Activated B cell treated with CpG ODN at 0.5 μM for 24 hours (primary cell): Measurements from ENCODE around the gene ARRDC5. TPM values are rescaled to one million over a fixed set of nuclear protein-coding genes. Genes with fewer than 3 reads are reported as not detected.
"Not testable (repeated sequence)": the region's sequence is repeated elsewhere in the genome, so short reads cannot be mapped to it uniquely, and the experiment has no call there.

Source experiments
- ATAC-seq: fragments of 200-7000 bp; cut with Tn5 transposase; one replicate; pipeline ENCODE4 v1.10.0; 2021; ENCODE audit warnings: low read depth, mild to moderate bottlenecking, moderate library complexity
- CTCF ChIA-PET: fragments of 350-600 bp; sonication (Branson Sonifier 250); formaldehyde crosslinking; loops from one replicate; lab custom pipeline; 2021; ENCODE audit warnings: antibody characterized with exemption; lab: Charles Lee
- POLR2A ChIA-PET: fragments of 350-600 bp; sonication (Branson Sonifier 250); formaldehyde crosslinking; loops from one replicate; lab custom pipeline; 2021; ENCODE audit warnings: antibody characterized with exemption; lab: Charles Lee
- DNase-seq: peaks from one replicate; pipeline ENCODE4 v3.0.0; 2022
- H3K27ac Mint-ChIP-seq: one replicate; pipeline ENCODE4 v1.8.0; 2020; ENCODE audit warnings: mixed read lengths
- H3K27me3 Mint-ChIP-seq: one replicate; pipeline ENCODE4 v1.8.0; 2021; ENCODE audit warnings: mixed read lengths
- H3K36me3 Mint-ChIP-seq: one replicate; pipeline ENCODE4 v1.8.0; 2021; ENCODE audit warnings: low read depth, mixed read lengths
- H3K4me1 Mint-ChIP-seq: one replicate; pipeline ENCODE4 v1.8.0; 2021; ENCODE audit warnings: mixed read lengths
- H3K4me3 Mint-ChIP-seq: one replicate; pipeline ENCODE4 v1.8.0; 2020; ENCODE audit warnings: mild to moderate bottlenecking, mixed read lengths
- H3K9me3 Mint-ChIP-seq: one replicate; pipeline ENCODE4 v1.8.0; 2020; ENCODE audit warnings: mixed read lengths
- CTCF ChIP-seq: fragments of 200-600 bp; IDR thresholded peaks from one replicate; pipeline ENCODE4 v1.8.0; 2022; ENCODE audit warnings: antibody characterized with exemption, mild to moderate bottlenecking
- intact Hi-C: fragments of 100-400 bp; cut with micrococcal nuclease; formaldehyde crosslinking; loops from one replicate; pipeline ENCODE4 v1.15.1; 2024
- total RNA-seq: library from RNA; stranded (reverse); gene quantifications from 2 replicates; pipeline ENCODE4 v1.2.3, GENCODE V29; 2022

ARRDC5 gene
- total RNA-seq, 1 donor from 2014 or later, result 4.3 TPM

GRCh38 chr19:4851551-4852290 lies 51.0 kb downstream of the ARRDC5 start:
- intact Hi-C loops, result loop anchor here (1.0 to 5.0 kb wide), 3 partner anchors 22 to 119 kb away; no protein-coding TSS in a partner anchor
- peaks cover 32% of the 10 kb centered on the region for H3K36me3 Mint-ChIP-seq
- peak; percentile 63 for TF ChIP-seq CTCF
- H3K9me3 Mint-ChIP-seq, result no peaks in the 10 kb centered on the region
- ChIA-PET POLR2A (interaction anchor here (0.6 to 3.1 kb wide), 3 partner anchors 10 to 41 kb away, joined by 3 to 30 read pairs (median 5); no protein-coding TSS in a partner anchor), CTCF (interaction anchor here (0.6 to 10.7 kb wide), 12 partner anchors 11 to 180 kb away, joined by 3 to 292 read pairs (median 5); no protein-coding TSS in a partner anchor)
- H3K27me3 Mint-ChIP-seq, result no peaks in the 10 kb centered on the region
- peaks cover 17% of the 10 kb centered on the region for H3K4me1 Mint-ChIP-seq
- no peak overlapping the region for H3K27ac Mint-ChIP-seq
- ATAC-seq (peak; percentile 94), DNase-seq (peak; percentile 77)
- H3K4me3 Mint-ChIP-seq, result no peak overlapping the region

- no peak overlapping the region for H3K4me3 Mint-ChIP-seq
- H3K27ac Mint-ChIP-seq, result no peak overlapping the region
- peaks cover 30% of the 10 kb centered on the region for H3K36me3 Mint-ChIP-seq
- no peaks in the 10 kb centered on the region for H3K27me3 Mint-ChIP-seq
- TF ChIP-seq CTCF, result no peak
- intact Hi-C loops, result no loop called here
- ChIA-PET POLR2A (interaction anchor here (0.6 to 2.2 kb wide), 2 partner anchors 18 to 47 kb away, joined by 4 to 5 read pairs; no protein-coding TSS in a partner anchor), CTCF (interaction anchor here (10.7 kb wide), 1 partner anchor 39 kb away, joined by 292 read pairs; no protein-coding TSS in a partner anchor)
- no peak for DNase-seq
- peaks cover 17% of the 10 kb centered on the region for H3K4me1 Mint-ChIP-seq
- no peak for ATAC-seq
- H3K9me3 Mint-ChIP-seq, result no peaks in the 10 kb centered on the region
These were observed 53.7 kb downstream of the ARRDC5 start for GRCh38 chr19:4849019-4849418.

- H3K9me3 Mint-ChIP-seq, result no peaks in the 10 kb centered on the region
- no peaks in the 10 kb centered on the region for H3K27me3 Mint-ChIP-seq
- ChIA-PET CTCF (interaction anchor here (10.7 kb wide), 1 partner anchor 37 kb away, joined by 292 read pairs; no protein-coding TSS in a partner anchor), POLR2A (no interaction called here)
- H3K4me3 Mint-ChIP-seq, result no peak overlapping the region
- DNase-seq, result no peak
- no peak overlapping the region for H3K27ac Mint-ChIP-seq
- H3K36me3 Mint-ChIP-seq, result peaks cover 41% of the 10 kb centered on the region
- no peak for ATAC-seq
- TF ChIP-seq CTCF, result no peak
- intact Hi-C loops, result no loop called here
- peaks cover 17% of the 10 kb centered on the region for H3K4me1 Mint-ChIP-seq
These were observed 55.3 kb downstream of the ARRDC5 start for GRCh38 chr19:4847190-4847973.

GRCh38 chr19:4845975-4846374 lies 56.7 kb downstream of the ARRDC5 start:
- POLR2A ChIA-PET, result interaction anchor here (0.7 kb wide), 1 partner anchor 16 kb away, joined by 4 read pairs; no protein-coding TSS in a partner anchor
- CTCF ChIA-PET, result interaction anchor here (1.5 kb wide), 1 partner anchor 37 kb away, joined by 6 read pairs; no protein-coding TSS in a partner anchor

GRCh38 chr19:4844348-4845179 lies 58.1 kb downstream of the ARRDC5 start:
- H3K36me3 Mint-ChIP-seq, result peaks cover 49% of the 10 kb centered on the region
- no peaks in the 10 kb centered on the region for H3K9me3 Mint-ChIP-seq
- H3K27ac Mint-ChIP-seq, result no peak overlapping the region
- no peak overlapping the region for H3K4me3 Mint-ChIP-seq
- no peak for TF ChIP-seq CTCF
- intact Hi-C loops, result no loop called here
- peaks cover 23% of the 10 kb centered on the region for H3K4me1 Mint-ChIP-seq
- DNase-seq (no peak), ATAC-seq (no peak)
- no peaks in the 10 kb centered on the region for H3K27me3 Mint-ChIP-seq
- POLR2A ChIA-PET, result interaction anchor here (0.8 kb wide), 1 partner anchor 28 kb away, joined by 3 read pairs; no protein-coding TSS in a partner anchor
- CTCF ChIA-PET, result interaction anchor here (1.5 to 1.7 kb wide), 2 partner anchors 9 to 35 kb away, joined by 5 to 6 read pairs; no protein-coding TSS in a partner anchor

More at GRCh38 chr19:4845975-4846374, 56.7 kb downstream of the ARRDC5 start:
- DNase-seq, H3K27ac Mint-ChIP-seq, H3K27me3 Mint-ChIP-seq, intact Hi-C loops, H3K9me3 Mint-ChIP-seq, H3K4me3 Mint-ChIP-seq, ATAC-seq: not testable (repeated sequence)
- Mint-ChIP-seq H3K4me1 (peaks cover 17% of the 10 kb centered on the region), H3K36me3 (peaks cover 42% of the 10 kb centered on the region)
